ENCODE results near the gene NOS3. TPM values are rescaled to one million over a fixed set of nuclear protein-coding genes. Genes with fewer than 3 reads are reported as not detected.
A peak's percentile ranks its signal among the peaks of the same experiment; 100 is the strongest.

NOS3 gene
- total and polyA plus RNA-seq, 2 of the 13 experiments (the other 11 are each of a cell fraction or from before 2014, with no cell fraction given), result 3.7 to 7.5 TPM

- TF ChIP-seq FOXO4 (CRISPR knock-in tag; conservative IDR thresholded peaks at IDR 0.05) (no peak), TAF1 (CRISPR knock-in tag; IDR thresholded peaks at IDR 0.05) (no peak), KDM5B (CRISPR knock-in tag; IDR thresholded peaks at IDR 0.05; ENCODE audit: borderline replicate concordance) (peak; percentile 2; the same call in 1 of the 2 replicates), ATF4 (CRISPR knock-in tag; IDR thresholded peaks at IDR 0.05) (peak in 1 of 2 experiments; percentile 3; a peak in 1 of 4 replicates), FOSL1 (CRISPR knock-in tag; IDR thresholded peaks at IDR 0.05; ENCODE audit: borderline replicate concordance) (no peak), PCBP2 (optimal IDR thresholded peaks at IDR 0.05; ENCODE audit: low read depth, low read length, poor library complexity, severe bottlenecking) (no peak), SALL1 (CRISPR knock-in tag; IDR thresholded peaks at IDR 0.05) (no peak), LCORL (IDR thresholded peaks at IDR 0.05) (no peak), LCORL (CRISPR knock-in tag; IDR thresholded peaks at IDR 0.05) (peak; percentile 15; the same call in 1 of the 2 replicates), ZMYM2 (CRISPR knock-in tag; IDR thresholded peaks at IDR 0.05) (peak; percentile 61; the same call in 1 of the 2 replicates), ZNF441 (CRISPR knock-in tag; IDR thresholded peaks at IDR 0.05; ENCODE audit: borderline replicate concordance) (0 out of 2 replicates have a peak, but pooled peaks have one; percentile 9), WIZ (CRISPR knock-in tag; IDR thresholded peaks at IDR 0.05) (no peak), ZEB1 (IDR thresholded peaks at IDR 0.05; ENCODE audit: insufficient replicate concordance, low read depth) (peak; percentile 19), REPIN1 (CRISPR knock-in tag; IDR thresholded peaks at IDR 0.05; ENCODE audit: borderline replicate concordance, low read depth) (0 out of 2 replicates have a peak, but pooled peaks have one; percentile 3)
- TF ChIP-seq, protein P1, sequence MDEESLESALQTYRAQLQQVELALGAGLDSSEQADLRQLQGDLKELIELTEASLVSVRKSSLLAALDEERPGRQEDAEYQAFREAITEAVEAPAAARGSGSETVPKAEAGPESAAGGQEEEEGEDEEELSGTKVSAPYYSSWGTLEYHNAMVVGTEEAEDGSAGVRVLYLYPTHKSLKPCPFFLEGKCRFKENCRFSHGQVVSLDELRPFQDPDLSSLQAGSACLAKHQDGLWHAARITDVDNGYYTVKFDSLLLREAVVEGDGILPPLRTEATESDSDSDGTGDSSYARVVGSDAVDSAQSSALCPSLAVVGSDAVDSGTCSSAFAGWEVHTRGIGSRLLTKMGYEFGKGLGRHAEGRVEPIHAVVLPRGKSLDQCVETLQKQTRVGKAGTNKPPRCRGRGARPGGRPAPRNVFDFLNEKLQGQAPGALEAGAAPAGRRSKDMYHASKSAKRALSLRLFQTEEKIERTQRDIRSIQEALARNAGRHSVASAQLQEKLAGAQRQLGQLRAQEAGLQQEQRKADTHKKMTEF (CRISPR knock-in tag; IDR thresholded peaks at IDR 0.05), result no peak
Observed at GRCh38 chr7:151028948-151029501, 38.2 kb downstream of the NOS3 start (continued).
